Stimulated activated CD8-positive, alpha-beta memory T cell treated with anti-CD3 and anti-CD28 coated beads, Interleukin-7, amount 100 ng/mL, for 24 hours (primary cell): ENCODE data around the gene ISG20.
"Not testable (repeated sequence)": the region's sequence is repeated elsewhere in the genome, so short reads cannot be mapped to it uniquely, and the experiment has no call there.

Source experiments
- DNase-seq: peaks from one replicate; pipeline ENCODE4 v3.0.0-alpha.2; 2020; ENCODE audit warnings: low read depth

Gene ISG20

DNA sequence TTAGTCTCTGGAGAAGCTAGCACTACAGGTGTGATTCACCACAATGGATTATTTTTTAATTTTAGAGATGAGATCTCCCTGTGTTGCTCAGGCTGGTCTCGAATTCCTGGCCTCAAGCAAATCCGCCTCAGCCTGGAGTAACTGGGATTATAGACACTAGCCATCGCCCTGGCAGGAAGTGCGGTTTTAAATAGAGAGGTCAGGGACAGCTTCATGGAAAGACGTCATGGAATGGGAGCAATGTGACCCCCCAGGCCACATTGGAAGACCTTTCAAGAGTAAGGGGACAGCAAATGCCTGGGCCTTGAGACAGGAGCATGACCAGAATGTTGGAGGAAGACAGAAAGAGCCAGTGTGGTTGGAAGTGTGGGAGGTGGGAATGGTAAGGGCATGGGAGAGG lies 2.2 kb upstream of the ISG20 start:
- no peak for DNase-seq

DNA sequence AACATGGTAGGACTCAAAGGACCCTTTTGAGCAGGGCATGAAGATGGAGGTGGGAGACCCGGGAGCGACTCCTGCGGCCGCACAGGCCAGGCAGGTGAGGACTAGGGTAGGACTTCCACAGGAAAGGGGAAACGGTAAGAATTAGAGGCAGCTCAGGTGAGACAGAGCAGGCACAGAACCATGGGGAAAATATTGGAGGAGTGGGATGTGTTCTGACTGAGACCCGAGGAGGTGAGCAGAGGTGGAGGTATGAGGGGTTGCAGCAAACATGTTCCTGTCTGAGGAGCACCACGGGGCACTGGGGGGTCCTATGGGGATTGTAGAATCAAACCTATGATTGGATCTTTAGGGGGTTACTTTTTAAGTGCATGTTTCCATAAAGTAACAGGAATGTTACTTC lies 1.4 kb upstream of the ISG20 start:
- DNase-seq, result no peak

DNA sequence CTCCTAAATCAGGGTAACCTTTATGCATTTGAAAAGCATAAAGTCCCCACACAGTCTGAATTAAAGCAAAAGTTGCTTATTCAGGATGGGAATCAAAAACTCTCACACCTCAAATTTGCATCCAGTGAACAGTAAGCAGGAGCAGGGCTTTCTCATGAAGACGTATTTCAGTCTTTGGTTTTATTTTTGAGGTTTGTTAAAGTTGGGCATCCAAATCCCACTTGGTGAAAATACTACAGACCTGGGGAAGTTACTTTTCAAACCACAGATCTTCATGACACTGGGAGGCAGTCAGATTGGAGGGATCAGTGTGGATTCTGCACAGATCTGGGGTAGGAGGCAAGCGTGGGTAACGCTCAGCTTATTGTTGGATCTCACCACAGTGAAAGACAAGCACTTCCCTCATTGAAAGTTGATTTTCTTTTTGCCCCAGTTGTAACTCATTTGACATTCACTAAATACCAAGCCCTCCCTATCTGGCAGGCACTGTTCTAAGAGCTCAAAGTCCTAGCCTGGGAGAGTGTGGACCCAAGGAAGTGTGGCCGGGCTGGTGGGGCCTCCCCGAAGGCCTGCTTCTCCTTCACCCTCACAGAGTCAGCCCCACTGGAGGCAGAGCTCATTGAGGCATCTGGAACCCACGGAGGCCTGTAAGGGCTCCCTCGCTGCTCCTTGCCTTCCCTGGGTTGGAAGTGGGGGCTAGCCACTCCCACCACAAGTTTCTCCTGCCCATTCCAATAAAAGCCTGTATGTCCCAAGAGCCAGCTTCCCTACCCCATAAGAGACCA lies 783 bp upstream of the ISG20 start:
- DNase-seq, result no peak

DNA sequence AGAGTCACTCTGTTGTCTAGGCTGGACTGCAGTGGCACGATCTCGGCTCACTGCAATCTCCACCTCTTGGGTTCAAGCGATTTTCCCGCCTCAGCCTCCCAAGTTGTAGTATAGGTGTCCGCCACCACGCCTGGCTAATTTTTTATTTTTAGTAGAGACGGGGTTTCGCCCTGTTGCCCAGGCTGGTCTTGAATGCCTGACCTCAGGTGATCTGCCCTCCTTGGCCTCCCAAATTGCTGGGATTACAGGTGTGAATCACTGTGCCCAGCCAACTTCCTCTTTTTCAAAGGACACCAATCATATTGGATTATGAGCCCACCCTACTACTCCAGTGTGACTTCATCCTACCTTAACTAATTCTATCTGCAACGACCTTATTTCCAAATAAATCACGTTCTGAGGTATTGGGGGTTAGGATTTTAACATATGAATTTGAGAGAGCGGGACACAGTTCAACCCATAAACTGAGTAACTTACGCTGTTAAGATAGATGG lies 3.2 kb downstream of the ISG20 start:
- DNase-seq, result no peak

DNA sequence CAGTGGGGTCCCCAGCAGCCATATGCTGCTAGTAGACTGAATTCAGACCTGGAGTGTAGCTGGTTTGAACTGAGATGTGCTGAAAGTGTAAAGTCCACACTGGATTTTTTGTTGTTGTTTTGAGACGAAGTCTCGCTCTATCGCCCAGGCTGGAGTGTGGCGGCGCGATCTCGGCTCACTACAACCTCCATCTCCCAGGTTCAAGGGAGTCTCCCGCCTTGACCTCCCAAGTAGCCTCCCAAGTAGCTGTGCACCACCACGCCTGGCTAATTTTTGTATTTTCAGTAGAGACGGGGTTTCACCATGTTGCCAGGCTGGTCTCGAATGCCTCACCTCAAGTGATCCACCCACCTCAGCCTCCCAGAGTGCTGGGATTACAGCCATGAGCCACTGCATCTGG lies 3.7 kb downstream of the ISG20 start:
- not testable (repeated sequence) for DNase-seq

DNA sequence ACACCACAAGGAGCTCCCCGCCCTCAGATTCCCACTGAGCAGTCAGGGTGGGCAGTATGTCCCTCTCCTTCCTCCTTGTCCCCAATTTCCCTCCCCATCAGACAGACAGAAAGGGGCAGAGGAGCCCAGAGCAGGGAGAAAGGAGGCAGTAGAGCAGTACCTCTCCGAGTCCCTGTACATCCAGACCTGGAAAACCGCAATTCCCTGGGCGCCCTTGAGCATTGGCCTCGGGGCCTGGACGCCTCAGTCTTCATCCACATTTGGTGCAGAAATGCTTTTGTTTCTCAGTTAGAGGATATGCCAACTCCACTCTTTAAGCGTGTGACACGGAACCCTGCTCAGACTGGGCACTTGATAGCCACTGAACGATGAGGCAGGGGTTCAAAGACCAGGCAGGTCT lies 5.9 kb downstream of the ISG20 start:
- no peak for DNase-seq

DNA sequence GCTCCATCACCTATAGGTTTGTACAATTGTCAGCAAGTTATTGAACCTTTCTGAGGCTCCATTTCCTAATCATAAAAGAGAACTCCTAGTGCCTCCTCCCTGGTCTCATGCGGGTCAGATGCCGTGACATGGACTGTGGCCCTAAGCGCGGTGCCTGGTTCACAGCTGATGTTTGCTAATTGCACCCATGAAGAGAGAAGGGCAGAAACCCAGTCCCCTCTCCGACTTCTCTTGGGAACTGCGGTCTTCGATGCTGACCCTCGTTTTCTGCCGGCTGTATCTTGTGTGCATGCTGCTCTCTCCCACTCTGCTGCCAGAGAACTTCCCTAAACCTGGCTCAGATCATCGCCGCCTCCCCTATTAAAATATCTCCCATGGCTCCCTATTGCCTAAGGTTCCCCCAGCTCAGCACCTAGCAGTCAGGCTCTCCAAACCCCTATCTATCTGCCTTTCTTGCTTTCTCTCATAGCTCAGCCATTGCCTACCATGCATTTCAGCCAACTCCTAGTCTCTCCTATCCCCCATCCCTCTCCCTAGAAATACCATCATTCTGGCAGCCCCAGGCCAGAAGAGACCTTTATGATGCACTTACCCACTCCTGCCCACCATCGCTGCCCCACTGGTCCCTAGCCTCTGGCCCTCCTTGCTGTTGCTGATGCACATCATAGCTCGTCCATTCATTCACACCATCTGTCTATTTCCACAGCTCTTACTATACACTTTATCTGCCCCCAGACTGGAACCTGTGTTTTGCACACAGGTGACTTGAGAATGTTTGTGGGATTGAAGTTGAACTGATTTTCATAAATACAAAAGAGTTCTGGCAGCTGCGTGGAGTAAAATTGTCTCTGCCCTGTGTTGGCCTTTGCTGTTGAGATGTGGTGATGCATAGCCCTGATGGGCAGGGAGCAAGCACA lies 6.6 kb downstream of the ISG20 start:
- no peak for DNase-seq

DNA sequence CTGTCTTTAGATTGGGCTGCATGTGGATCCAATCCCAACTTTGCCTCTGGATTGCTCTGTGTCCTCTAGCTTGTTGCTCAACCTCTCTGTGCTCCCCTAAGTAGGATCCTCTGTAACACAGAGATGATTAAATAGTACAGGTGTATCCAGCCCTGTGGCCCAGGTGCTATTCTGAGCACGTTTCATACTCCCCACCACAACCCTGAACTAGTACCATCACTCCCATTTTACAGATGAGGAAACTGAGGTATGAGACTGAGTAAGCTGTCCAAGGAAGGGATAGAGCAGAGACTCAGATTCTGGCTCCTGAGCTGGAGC lies 7.2 kb downstream of the ISG20 start:
- no peak for DNase-seq

DNA sequence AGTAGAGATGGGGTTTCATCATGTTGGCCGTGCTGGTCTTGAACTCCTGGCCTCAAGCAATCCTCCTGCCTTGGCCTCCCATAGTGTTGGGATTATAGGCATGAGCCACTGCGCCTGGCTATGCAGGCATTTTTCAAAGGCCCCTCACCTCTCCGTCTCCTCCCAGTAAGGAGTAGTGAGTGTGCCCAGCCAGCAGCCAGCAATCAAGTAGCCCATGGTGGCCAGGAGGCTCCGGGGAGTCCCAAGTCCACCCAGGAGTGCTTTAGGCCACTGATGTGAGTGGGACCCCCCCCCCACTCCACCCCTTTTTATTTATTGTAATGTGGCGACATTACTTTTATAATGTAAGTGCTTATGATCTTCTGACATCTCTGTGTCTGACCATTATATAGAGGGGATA lies 8.1 kb downstream of the ISG20 start:
- DNase-seq, result no peak

DNA sequence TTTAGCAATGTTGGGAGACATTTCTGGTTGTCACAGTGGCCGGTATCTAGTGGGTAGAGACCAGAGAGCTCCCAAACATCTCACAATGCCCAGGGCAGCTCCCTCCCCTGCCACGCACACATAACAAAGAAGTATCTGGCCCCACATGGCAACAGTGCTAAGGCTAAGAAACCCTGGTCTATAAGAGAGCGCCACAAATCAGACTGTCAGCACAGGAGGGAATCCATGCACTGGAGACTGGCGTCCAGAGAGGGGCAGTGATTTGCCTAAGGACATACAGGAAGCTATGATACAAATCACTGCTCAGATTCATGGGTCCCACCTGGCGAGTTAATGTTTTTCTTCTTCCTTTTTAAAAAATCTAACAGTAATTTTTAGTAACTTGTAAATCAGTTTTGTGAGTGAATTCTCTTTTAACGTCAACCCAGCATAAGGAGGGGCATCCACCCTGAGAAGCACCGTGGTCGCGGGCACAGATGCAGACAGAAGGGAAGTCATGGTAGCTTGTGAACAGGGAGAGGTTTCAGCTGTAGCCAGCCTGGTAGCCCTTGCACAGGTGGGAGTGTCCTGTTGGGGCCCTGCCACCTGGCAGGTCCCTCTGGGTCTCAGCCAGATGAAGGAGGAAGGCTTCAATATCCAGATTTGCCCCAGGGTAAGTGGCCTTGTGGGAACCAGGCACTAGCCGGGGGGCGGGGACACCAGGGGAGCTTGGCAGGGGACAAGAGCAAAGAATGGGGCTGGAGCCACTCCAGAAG lies 8.7 kb downstream of the ISG20 start:
- no peak for DNase-seq

DNA sequence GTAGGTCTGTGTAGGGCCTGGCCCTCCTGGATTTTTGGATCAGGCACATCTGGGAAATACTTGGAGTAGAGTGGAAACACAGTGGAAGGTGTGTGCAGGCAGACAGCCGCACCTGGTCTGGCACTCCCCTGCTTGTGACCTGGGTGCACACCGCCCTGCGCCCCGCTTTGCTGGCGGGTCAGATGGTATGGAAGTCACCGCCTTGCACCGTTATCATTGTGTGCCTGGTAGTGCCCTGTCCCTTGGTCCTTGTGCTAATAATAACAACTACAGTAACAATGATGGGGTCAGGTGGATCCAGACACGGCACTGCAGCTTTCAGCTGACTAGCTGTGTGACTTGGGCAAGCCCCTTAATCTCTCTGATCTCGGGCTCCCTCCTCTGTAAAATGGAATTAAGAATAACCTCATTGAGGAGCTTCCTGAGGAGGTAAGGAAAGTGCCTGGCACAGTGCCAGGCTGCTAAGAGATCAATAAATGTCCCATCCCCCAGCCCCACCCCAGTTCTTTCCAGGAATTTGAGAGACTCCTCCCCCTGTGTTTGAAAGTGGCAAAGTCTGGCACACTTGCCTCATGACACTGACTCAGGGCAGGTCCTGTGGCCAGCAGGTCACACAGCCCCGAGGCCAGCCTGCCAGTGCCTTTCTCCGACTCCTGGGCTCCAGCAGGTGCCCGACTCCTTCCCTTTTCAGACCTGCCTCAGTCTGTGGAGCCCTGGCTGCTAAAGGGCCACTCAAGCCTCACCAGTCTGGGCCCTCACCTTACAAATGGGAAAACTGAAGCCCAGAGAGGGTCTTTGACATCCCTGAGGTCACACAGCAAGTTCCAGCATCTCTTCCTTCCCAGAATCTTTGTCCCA lies 9.8 kb downstream of the ISG20 start:
- no peak for DNase-seq

DNA sequence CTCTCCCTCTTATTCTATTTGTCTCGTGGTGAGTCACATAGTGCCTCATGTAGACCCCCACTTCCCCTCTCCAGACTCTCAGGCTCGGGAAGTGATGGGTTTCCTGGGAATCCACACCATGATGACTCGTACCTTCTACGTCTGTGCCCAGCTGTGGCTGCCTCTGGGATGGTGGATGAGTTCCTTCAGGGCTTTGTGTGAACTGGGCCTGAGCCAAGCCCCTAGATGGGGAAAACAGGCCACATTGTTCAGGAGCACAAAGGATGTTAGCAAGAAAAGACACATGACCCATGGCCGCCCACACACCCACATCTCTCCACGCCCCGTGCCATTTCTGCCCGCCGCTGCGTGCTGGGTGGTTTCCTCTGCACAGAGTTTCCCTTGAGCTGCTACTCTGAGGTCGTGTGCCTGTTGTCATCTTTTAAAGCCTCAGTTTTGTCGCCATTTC lies 10.5 kb downstream of the ISG20 start:
- DNase-seq, result peak; percentile 53

DNA sequence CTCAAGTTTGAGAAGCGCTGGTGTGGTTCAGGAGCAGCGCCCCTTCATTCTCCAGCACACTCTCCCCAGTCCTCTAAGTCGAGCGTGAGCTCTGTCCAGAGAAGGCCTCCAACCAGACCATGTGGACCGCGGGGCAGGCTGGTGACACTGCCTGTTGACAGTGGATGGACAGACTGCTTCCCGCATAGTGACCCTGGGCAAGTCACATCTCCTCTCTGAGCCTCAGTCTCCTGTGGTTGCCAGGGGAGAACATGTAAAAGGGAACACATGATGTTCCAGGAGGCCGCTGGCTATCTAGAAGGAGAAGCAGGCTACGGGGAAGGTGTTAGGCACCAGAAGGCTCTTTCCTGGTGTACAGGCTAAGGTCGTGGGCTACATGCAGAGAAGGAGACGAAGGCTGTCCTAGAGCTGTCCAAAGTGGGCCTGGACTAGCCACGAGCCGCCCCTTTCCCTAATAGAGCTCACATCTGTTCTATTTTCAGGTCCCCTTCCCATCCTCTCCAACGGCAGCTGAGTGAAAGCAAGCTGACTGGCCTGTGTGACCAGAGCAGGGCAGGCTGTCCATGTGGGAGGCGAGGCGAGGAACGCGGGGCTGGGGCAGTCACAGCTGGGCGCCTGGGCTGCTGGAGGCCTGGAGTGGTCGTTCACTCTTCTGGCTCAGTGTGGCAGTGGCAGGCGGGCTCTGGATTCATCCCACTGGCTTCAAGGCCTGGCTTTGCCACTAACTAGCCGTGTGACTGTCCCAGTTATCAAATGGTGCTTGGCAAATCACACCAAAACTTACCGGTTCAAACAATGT lies 11.1 kb downstream of the ISG20 start:
- DNase-seq, result no peak

DNA sequence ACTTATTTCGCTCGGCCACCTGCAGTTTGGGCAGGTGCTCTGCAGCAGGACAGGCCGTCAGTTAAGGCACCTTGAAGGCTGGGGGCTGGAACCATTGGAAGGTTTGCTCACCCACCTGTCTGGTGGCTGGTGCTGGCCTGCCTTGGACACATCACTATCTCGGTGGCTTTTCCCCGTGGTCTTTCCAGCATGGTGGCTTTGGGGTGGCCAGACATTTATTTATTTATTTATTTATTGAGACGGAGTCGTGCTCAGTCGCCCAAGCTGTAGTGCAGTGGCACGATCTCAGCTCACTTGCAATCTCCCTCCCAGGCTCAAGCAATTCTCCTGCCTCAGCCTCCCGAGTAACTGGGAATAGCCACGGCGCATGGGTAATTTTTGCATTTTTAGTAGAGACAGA lies 11.7 kb downstream of the ISG20 start:
- no peak for DNase-seq

DNA sequence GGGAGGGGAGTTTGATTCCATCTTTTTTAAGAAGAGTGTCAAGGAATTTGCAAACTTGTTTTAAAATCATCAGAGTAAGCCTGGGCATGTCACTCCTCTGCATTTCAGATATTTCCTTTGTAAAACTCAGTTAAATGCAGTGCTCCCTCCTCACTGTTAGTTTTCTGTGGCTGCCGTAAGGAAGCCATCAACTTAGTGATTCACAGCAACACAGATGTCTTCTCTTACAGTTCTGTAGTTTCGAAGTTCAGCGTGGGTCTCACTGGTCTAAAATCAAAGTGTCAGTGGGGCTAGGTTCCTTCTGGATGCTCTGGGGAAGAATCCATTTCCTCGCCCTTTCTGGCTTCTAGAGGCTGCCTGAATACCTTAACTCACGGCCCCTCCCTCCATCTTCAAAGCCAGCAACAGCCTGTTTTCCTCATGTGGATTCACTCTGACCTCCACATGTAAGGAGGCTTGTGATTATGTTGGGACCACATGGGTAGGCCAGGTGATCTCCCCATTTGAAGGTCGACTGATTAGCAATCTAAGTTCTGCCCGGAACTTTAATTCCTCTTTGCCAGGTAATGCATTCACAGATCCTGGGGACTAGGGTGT lies 12.4 kb downstream of the ISG20 start:
- no peak for DNase-seq

DNA sequence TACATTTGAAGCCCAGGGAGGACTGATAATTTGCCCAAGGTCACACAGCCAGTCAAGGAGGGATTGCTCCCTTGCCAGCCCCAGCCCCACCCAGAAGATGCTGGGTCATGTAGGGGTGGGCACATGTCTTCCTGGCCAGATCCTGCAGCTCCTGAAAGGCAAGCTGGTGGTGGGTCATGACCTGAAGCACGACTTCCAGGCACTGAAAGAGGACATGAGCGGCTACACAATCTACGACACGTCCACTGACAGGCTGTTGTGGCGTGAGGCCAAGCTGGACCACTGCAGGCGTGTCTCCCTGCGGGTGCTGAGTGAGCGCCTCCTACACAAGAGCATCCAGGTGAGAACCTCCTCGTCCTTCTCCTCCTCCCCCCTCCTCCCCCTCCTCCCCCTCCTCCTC lies 13.2 kb downstream of the ISG20 start:
- DNase-seq, result no peak

DNA sequence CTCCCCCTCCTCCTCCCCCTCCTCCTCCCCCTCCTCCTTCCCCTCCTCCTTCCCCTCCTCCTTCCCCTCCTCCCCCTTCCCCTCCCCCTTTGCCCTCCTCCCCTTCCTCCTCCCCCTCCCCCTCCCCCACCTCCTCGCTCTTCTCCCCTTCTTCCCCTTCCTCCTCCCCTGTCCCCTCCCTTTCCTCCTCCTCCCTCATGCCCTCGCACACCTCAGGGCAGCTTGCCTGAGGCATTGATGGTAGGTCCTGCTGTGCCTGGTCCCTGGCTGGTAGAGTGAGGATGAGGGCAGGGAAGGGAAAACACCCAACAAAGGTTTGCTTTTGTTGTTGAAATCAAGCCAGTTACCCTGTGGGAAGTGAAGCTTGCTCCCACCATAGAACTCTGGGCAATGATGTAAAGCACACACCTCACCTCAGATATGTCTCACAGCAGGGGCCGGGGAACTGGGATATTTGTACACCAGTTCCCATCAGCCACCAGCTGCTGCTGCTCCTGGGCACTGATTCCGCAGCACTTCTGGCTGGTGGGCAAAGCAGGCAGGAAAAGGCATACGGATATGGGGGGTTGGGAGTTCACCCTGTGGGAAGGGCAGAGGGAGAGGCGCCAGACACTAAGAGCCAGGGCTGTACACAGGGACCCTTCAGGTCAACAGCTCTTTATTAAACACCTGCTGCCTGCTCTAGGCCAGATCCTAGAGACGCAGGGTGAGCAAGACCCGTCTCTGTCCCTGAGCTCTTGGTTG lies 13.8 kb downstream of the ISG20 start:
- DNase-seq, result no peak

DNA sequence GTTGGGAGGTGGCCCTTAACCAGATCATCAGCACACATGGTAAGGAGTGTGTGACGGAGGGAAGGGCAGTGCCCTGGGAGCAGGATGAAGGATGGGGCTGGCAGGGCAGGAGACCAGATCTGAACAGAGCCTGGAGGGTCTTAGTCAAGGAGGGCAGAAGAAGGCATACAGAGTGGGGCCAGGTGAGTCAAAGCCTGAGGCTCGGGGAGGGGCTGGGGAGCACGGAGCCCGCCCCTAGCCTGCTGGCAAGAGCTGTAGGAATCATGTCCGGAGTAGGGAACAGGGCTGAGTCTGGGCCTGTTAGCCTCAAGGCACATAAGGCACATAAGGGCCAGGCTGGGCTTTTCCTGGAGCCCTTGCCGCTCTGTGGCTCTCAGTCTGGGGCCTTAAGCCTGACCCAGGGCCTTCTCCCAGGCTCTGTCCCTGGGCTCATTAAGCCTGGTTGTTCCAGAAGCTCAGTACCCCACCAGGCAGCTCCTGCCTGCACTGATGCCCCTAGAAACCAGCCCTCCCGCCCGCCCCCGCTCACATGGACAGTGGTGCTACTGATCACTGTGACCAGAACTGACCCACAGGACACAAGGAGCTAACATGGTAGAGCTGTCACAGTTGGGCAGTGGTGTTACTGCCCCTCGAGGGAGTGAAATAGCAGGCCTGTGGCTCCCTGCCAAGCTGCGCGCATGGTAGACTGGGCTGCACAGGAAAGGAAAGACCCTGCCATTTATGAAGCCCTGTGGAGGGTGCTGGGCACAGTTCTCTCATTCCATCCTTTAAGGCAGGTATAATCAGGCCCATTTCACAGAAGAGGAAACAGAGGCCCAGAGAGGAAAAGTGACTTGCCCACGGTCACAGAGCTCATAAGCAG lies 14.6 kb downstream of the ISG20 start:
- no peak for DNase-seq
